Measurements from ENCODE around the gene TCIRG1. TPM values are rescaled to one million over a fixed set of nuclear protein-coding genes. Genes with fewer than 3 reads are reported as not detected.
"Not testable (repeated sequence)": the region's sequence is repeated elsewhere in the genome, so short reads cannot be mapped to it uniquely, and the experiment has no call there.

Gene TCIRG1
- 100 to 1,000 TPM; 286 to 316 TPM for total RNA-seq

- DNase-seq = peak; percentile 64
- ChIA-PET POLR2A (no interaction called here), CTCF (interaction anchor here (0.6 to 2.3 kb wide), 4 partner anchors 10 to 248 kb away, joined by 3 to 6 read pairs (median 3); partner anchors contain the start of gene ALDH3B1)
- no peaks in the 10 kb centered on the region for H3K9me3 Mint-ChIP-seq
- H3K4me1 Mint-ChIP-seq = peaks cover 31% of the 10 kb centered on the region
- H3K27ac Mint-ChIP-seq = peak within 1 kb of the TSS; percentile 90
- peaks cover 5% of the 10 kb centered on the region for H3K36me3 Mint-ChIP-seq (ENCODE audit: low read depth)
- H3K27me3 Mint-ChIP-seq = no peaks in the 10 kb centered on the region
- H3K4me3 Mint-ChIP-seq = peak within 1 kb of the TSS; percentile 83
These were observed at the start of gene TCIRG1 for GRCh38 chr11:68038718-68039525. TCIRG1 (plus strand) TSS chr11:68039025; CDS start chr11:68041272, 2,247 bp downstream.

- CTCF ChIA-PET; H3K27ac Mint-ChIP-seq; H3K9me3 Mint-ChIP-seq; POLR2A ChIA-PET; H3K4me1 Mint-ChIP-seq; H3K4me3 Mint-ChIP-seq; DNase-seq; H3K36me3 Mint-ChIP-seq (ENCODE audit: low read depth); H3K27me3 Mint-ChIP-seq: not testable (repeated sequence)
These were observed 48.1 kb upstream of the TCIRG1 start for GRCh38 chr11:67990546-67991346.

GRCh38 chr11:67991347-67992121 lies 47.3 kb upstream of the TCIRG1 start:
- CTCF ChIA-PET; H3K9me3 Mint-ChIP-seq; H3K4me1 Mint-ChIP-seq; H3K4me3 Mint-ChIP-seq; H3K36me3 Mint-ChIP-seq (ENCODE audit: low read depth); H3K27me3 Mint-ChIP-seq; H3K27ac Mint-ChIP-seq; DNase-seq; POLR2A ChIA-PET: not testable (repeated sequence)

- H3K27me3 Mint-ChIP-seq, POLR2A ChIA-PET, H3K27ac Mint-ChIP-seq, H3K9me3 Mint-ChIP-seq, H3K4me3 Mint-ChIP-seq: not testable (repeated sequence)
- peak; percentile 60 for DNase-seq
- Mint-ChIP-seq H3K36me3 (ENCODE audit: low read depth) (peaks cover 16% of the 10 kb centered on the region), H3K4me1 (peaks cover 29% of the 10 kb centered on the region)
- CTCF ChIA-PET = interaction anchor here (0.6 to 1.3 kb wide), 3 partner anchors 9 to 428 kb away, joined by 3 to 5 read pairs (median 5); partner anchors contain the start of gene UNC93B1
These were observed 45.0 kb upstream of the TCIRG1 start for GRCh38 chr11:67993821-67994220.

- POLR2A ChIA-PET, H3K4me3 Mint-ChIP-seq, H3K9me3 Mint-ChIP-seq, H3K27ac Mint-ChIP-seq, DNase-seq, H3K27me3 Mint-ChIP-seq: not testable (repeated sequence)
- peaks cover 29% of the 10 kb centered on the region for H3K4me1 Mint-ChIP-seq
- CTCF ChIA-PET = interaction anchor here (1.2 to 1.3 kb wide), 2 partner anchors 8 to 10 kb away, joined by 5 read pairs; partner anchors contain the start of gene UNC93B1
- H3K36me3 Mint-ChIP-seq (ENCODE audit: low read depth) = peaks cover 16% of the 10 kb centered on the region
These were observed 44.4 kb upstream of the TCIRG1 start for GRCh38 chr11:67994387-67994786.

GRCh38 chr11:67995129-67995528 lies 43.7 kb upstream of the TCIRG1 start:
- DNase-seq, H3K27me3 Mint-ChIP-seq, H3K27ac Mint-ChIP-seq, CTCF ChIA-PET, H3K4me3 Mint-ChIP-seq, H3K9me3 Mint-ChIP-seq, POLR2A ChIA-PET: not testable (repeated sequence)
- peaks cover 32% of the 10 kb centered on the region for H3K4me1 Mint-ChIP-seq
- peaks cover 19% of the 10 kb centered on the region for H3K36me3 Mint-ChIP-seq (ENCODE audit: low read depth)

GRCh38 chr11:67995579-67995978 lies 43.2 kb upstream of the TCIRG1 start:
- Mint-ChIP-seq H3K36me3 (ENCODE audit: low read depth) (peaks cover 19% of the 10 kb centered on the region), H3K4me1 (peaks cover 34% of the 10 kb centered on the region)
- H3K27ac Mint-ChIP-seq, CTCF ChIA-PET, POLR2A ChIA-PET, DNase-seq, H3K27me3 Mint-ChIP-seq, H3K4me3 Mint-ChIP-seq, H3K9me3 Mint-ChIP-seq: not testable (repeated sequence)

GRCh38 chr11:67996051-67996450 lies 42.8 kb upstream of the TCIRG1 start:
- Mint-ChIP-seq H3K36me3 (ENCODE audit: low read depth) (peaks cover 19% of the 10 kb centered on the region), H3K27me3 (no peaks in the 10 kb centered on the region), H3K4me1 (peaks cover 34% of the 10 kb centered on the region), H3K9me3 (no peaks in the 10 kb centered on the region), H3K27ac (no peak overlapping the region), H3K4me3 (no peak overlapping the region)
- DNase-seq = no peak
- ChIA-PET POLR2A (no interaction called here), CTCF (no interaction called here)

- CTCF ChIA-PET = interaction anchor here (0.9 kb wide), 1 partner anchor 41 kb away, joined by 3 read pairs; no protein-coding TSS in a partner anchor
- peaks cover 34% of the 10 kb centered on the region for H3K4me1 Mint-ChIP-seq
These were observed 42.0 kb upstream of the TCIRG1 start for GRCh38 chr11:67996622-67997474.

GRCh38 chr11:67997475-67997921 lies 41.3 kb upstream of the TCIRG1 start:
- no peaks in the 10 kb centered on the region for H3K9me3 Mint-ChIP-seq
- no peaks in the 10 kb centered on the region for H3K27me3 Mint-ChIP-seq
- ChIA-PET POLR2A (no interaction called here), CTCF (interaction anchor here (0.9 to 1.1 kb wide), 2 partner anchors 42 to 260 kb away, joined by 3 read pairs; no protein-coding TSS in a partner anchor)
- peaks cover 39% of the 10 kb centered on the region for H3K4me1 Mint-ChIP-seq
- H3K36me3 Mint-ChIP-seq (ENCODE audit: low read depth) = peaks cover 20% of the 10 kb centered on the region
- no peak overlapping the region for H3K4me3 Mint-ChIP-seq
- H3K27ac Mint-ChIP-seq = peak overlapping the region; percentile 86
- no peak for DNase-seq

More at GRCh38 chr11:67996622-67997474, 42.0 kb upstream of the TCIRG1 start:
- Mint-ChIP-seq H3K36me3 (ENCODE audit: low read depth) (peaks cover 18% of the 10 kb centered on the region), H3K4me3 (no peak overlapping the region), H3K27me3 (no peaks in the 10 kb centered on the region), H3K9me3 (no peaks in the 10 kb centered on the region), H3K27ac (peak overlapping the region; percentile 83)
- DNase-seq = peak; percentile 33
- POLR2A ChIA-PET = no interaction called here

- peak overlapping the region; percentile 35 for H3K4me3 Mint-ChIP-seq
- CTCF ChIA-PET = interaction anchor here (1.1 kb wide), 1 partner anchor 259 kb away, joined by 3 read pairs; no protein-coding TSS in a partner anchor
- DNase-seq = peak; percentile 49
- H3K36me3 Mint-ChIP-seq (ENCODE audit: low read depth) = peaks cover 20% of the 10 kb centered on the region
- POLR2A ChIA-PET = interaction anchor here (0.7 kb wide), 1 partner anchor 205 kb away, joined by 3 read pairs; no protein-coding TSS in a partner anchor
- peaks cover 44% of the 10 kb centered on the region for H3K4me1 Mint-ChIP-seq
- H3K27me3 Mint-ChIP-seq = no peaks in the 10 kb centered on the region
- no peaks in the 10 kb centered on the region for H3K9me3 Mint-ChIP-seq
- peak overlapping the region; percentile 86 for H3K27ac Mint-ChIP-seq
These were observed 40.4 kb upstream of the TCIRG1 start for GRCh38 chr11:67998150-67999045.
